A549 (cell line): ENCODE measurements around the gene ATP2C2. TPM values are rescaled to one million over a fixed set of nuclear protein-coding genes. Genes with fewer than 3 reads are reported as not detected.

Experiments used
- ATAC-seq, 2 experiments: fragments of 200-7000 bp in 1 of 2; fragments of >200 bp in 1 of 2; cut with Nextera tagmentation in 1 of 2; cut with Tn5 transposase in 1 of 2; 3 replicates each; pipeline versions ENCODE4 v1.8.0 to v1.9.1; 2018 to 2020; ENCODE audit warnings: mild to moderate bottlenecking in 1 of 2, moderate library complexity in 1 of 2
- CTCF ChIA-PET: fragments of 300-600 bp; sonication (Branson Sonifier 250); formaldehyde crosslinking; extraction: SDS; loops from one replicate; lab custom pipeline; 2021; ENCODE audit warnings: antibody characterized with exemption, inconsistent platforms; lab: Yijun Ruan, JAX
- POLR2A ChIA-PET: fragments of 350-600 bp; formaldehyde crosslinking; extraction: SDS; loops from one replicate; lab custom pipeline; 2021; ENCODE audit warnings: antibody characterized with exemption, inconsistent platforms; lab: Yijun Ruan, JAX
- DNase-seq, 2 experiments: peaks; one replicate each; pipeline versions ENCODE4 v3.0.0 to v3.0.0-alpha.2; 2011 to 2016; ENCODE audit warnings: low read depth in 1 of 2, low spot score in 1 of 2
- FAIRE-seq: peaks from 2 replicates; lab custom pipeline; 2011; peaks lifted over from hg19 to GRCh38; lab: Jason Lieb, UNC
- H3K27ac ChIP-seq, 2 experiments: fragments of >200 bp; sonication (Bioruptor Twin); formaldehyde crosslinking; 3 replicates each; pipeline ENCODE4 v1.5.1; 2016 to 2017
- H3K4me1 ChIP-seq: fragments of >200 bp; sonication (Bioruptor Twin); formaldehyde crosslinking; 3 replicates; pipeline ENCODE4 v1.6.1; 2016
- H3K4me2 ChIP-seq: fragments of >200 bp; sonication (Bioruptor Twin); formaldehyde crosslinking; 3 replicates; pipeline ENCODE4 v1.6.1; 2016
- H3K4me3 ChIP-seq: fragments of >200 bp; sonication (Bioruptor Twin); formaldehyde crosslinking; 3 replicates; pipeline ENCODE4 v1.5.1; 2016
- H3K9me3 ChIP-seq: fragments of >200 bp; sonication (Bioruptor Twin); formaldehyde crosslinking; 3 replicates; pipeline ENCODE4 v1.6.1; 2016
- BCL3 ChIP-seq: fragments of >200 bp; sonication (Bioruptor Twin); formaldehyde crosslinking; IDR thresholded peaks from 3 replicates; pipeline ENCODE4 v1.6.1; 2016
- CBX2 ChIP-seq: fragments of 200-600 bp; sonication (generic); IDR thresholded peaks from 2 replicates; pipeline ENCODE4 v1.6.1; 2016; ENCODE audit warnings: low read depth, mild to moderate bottlenecking, borderline replicate concordance
- CEBPB ChIP-seq, 2 experiments: fragments of >200 bp in 1 of 2; sonication (Bioruptor Twin) in 1 of 2; formaldehyde crosslinking in 1 of 2; IDR thresholded peaks; 2 replicates each; pipeline ENCODE4 v1.6.1; 2012 to 2016
- CHD4 ChIP-seq: fragments of 200-600 bp; sonication (generic); IDR thresholded peaks from 2 replicates; pipeline ENCODE4 v1.6.1; 2016; ENCODE audit warnings: antibody characterized with exemption, mild to moderate bottlenecking, borderline replicate concordance
- CTCF ChIP-seq: fragments of >200 bp; sonication (Bioruptor Twin); formaldehyde crosslinking; IDR thresholded peaks from 3 replicates; pipeline ENCODE4 v1.5.1; 2016
- E2F6 ChIP-seq: IDR thresholded peaks from 2 replicates; pipeline ENCODE4 v1.6.1; 2012; ENCODE audit warnings: low read depth, borderline replicate concordance
- ELK1 ChIP-seq: fragments of 150-350 bp; IDR thresholded peaks from 2 replicates; pipeline ENCODE4 v1.6.1; 2014; ENCODE audit warnings: low read depth, mild to moderate bottlenecking, low read length
- FOXS1 ChIP-seq: fragments of 250-450 bp; sonication (Bioruptor Pico); IDR thresholded peaks from 2 replicates; pipeline ENCODE4 v1.5.0; 2020; ENCODE audit warnings: mild to moderate bottlenecking, moderate library complexity
- GATA3 ChIP-seq: IDR thresholded peaks from 2 replicates; pipeline ENCODE4 v1.6.1; 2012; ENCODE audit warnings: borderline replicate concordance
- JUNB ChIP-seq: fragments of >200 bp; sonication (Bioruptor Twin); formaldehyde crosslinking; IDR thresholded peaks from 2 replicates; pipeline ENCODE4 v1.6.1; 2016
- MAFK ChIP-seq: fragments of 450-650 bp; IDR thresholded peaks from 2 replicates; pipeline ENCODE4 v1.6.1; 2014; ENCODE audit not compliant: partially characterized antibody
- MAX ChIP-seq: IDR thresholded peaks from 2 replicates; pipeline ENCODE4 v1.6.1; 2012
- MAZ ChIP-seq: fragments of 150-350 bp; IDR thresholded peaks from 2 replicates; pipeline ENCODE4 v1.6.1; 2014; ENCODE audit warnings: antibody characterized with exemption, low read depth, low read length, borderline replicate concordance
- MYC ChIP-seq: IDR thresholded peaks from 2 replicates; pipeline ENCODE4 v1.6.1; 2012; ENCODE audit warnings: mild to moderate bottlenecking, inconsistent platforms, low read length, improper control_type of control experiment, borderline replicate concordance
- PHF8 ChIP-seq: fragments of 200-600 bp; sonication (generic); IDR thresholded peaks from 2 replicates; pipeline ENCODE4 v1.6.1; 2016; ENCODE audit warnings: low read depth, mild to moderate bottlenecking, antibody characterized with exemption, moderate library complexity, borderline replicate concordance
- POLR2AphosphoS2 ChIP-seq: conservative IDR thresholded peaks from 2 replicates; pipeline ENCODE4 v1.6.1; 2012; ENCODE audit warnings: low read length, improper control_type of control experiment, inconsistent platforms
- TP53 ChIP-seq: fragments of 250-450 bp; sonication (Bioruptor Pico); IDR thresholded peaks from 2 replicates; pipeline ENCODE4 v1.5.0; 2021; ENCODE audit warnings: mild to moderate bottlenecking, moderate library complexity
- ZNF302 ChIP-seq: fragments of 250-450 bp; sonication (Bioruptor Pico); IDR thresholded peaks from 2 replicates; pipeline ENCODE4 v1.9.0; 2021; ENCODE audit warnings: inconsistent platforms, mild to moderate bottlenecking, moderate library complexity
- ZSCAN20 ChIP-seq: fragments of 250-450 bp; sonication (Bioruptor Pico); IDR thresholded peaks from 2 replicates; pipeline ENCODE4 v1.8.0; 2022; ENCODE audit warnings: mild to moderate bottlenecking, moderate library complexity
- WGBS: methylation state at CpG from one replicate; pipeline ENCODE4 v1.1.6; 2017; ENCODE audit errors: missing lambda C conversion rate; 5-methylcytosine and 5-hydroxymethylcytosine counted together
- polyA plus RNA-seq, 4 experiments: library from polyadenylated mRNA; depleted of rRNA in 3 of 4; stranded (reverse); fragments of >200 nt; fragmentation: RNase III in 1 of 4; extraction: RNeasy Plus Mini Kit Qiagen cat#74134 plus additional on column Dnase treatment in 1 of 4; gene quantifications; 2 replicates in 3 of 4; 3 replicates in 1 of 4; pipeline ENCODE4 v1.2.3, GENCODE V29; 2011 to 2017
- TF ChIP-seq, protein P1 (sequence below): fragments of >200 bp; sonication (Bioruptor Twin); formaldehyde crosslinking; IDR thresholded peaks from 2 replicates; pipeline ENCODE4 v1.6.1; 2016
- TF ChIP-seq, protein P2 (sequence below): fragments of 450-650 bp; IDR thresholded peaks from 2 replicates; pipeline ENCODE4 v1.6.1; 2014; ENCODE audit warnings: antibody characterized with exemption

Gene ATP2C2
- polyA plus RNA-seq, 2 of the 4 experiments (the other 2 are of a cell fraction): 0.14 to 0.17 TPM

GRCh38 chr16:84323606-84324005 lies 44.7 kb upstream of the ATP2C2 start:
- H3K4me1 ChIP-seq: no peaks in the 10 kb centered on the region
- H3K4me2 ChIP-seq: no peak overlapping the region
- ATAC-seq (no peak), FAIRE-seq (no peak), DNase-seq (no peak)
- H3K27ac ChIP-seq: no peak overlapping the region
- POLR2A ChIA-PET: no interaction called here
- H3K4me3 ChIP-seq: no peak overlapping the region
- CTCF ChIA-PET: no interaction called here
- WGBS: 12% methylated on average over 5 of the region's 7 CpGs
- peaks cover 24% of the 10 kb centered on the region for H3K9me3 ChIP-seq
- TF ChIP-seq CEBPB (IDR thresholded peaks at IDR 0.05): no peak

DNA sequence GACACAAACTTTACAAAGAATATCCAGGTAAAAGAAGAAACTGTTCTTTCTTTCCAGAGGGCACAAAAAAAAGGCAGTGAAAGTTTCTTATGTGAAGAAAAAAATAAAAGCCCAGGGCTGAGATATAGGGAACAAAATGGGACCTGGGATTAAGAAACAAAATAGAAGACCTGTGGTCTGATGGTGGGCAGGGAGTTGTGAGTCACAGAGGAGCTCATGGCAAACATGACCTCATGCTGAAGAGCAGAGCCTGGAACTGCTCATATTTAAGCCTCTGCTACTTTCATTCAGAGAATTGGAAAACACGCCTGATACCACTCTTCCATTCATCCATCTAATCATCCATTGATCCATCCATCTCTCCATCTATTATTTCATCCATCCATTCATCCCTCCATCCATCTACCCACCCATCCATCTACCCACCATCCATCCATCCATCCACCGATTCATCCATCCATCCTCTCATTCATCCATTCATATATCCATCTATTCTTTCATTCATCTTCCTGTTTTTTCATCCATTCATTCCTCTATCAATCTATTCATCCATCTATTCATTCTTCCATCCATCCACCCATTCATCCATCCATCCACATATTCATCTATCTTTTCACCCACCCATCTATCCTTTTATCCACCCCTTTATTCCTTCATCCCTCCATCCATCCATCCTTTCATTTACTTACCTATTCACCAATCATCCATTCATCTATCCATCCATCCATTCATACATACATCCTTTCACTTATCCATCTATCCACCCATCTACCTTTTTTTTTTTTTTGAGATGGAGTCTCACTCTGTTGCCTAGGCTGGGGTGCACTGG lies 43.7 kb upstream of the ATP2C2 start:
- WGBS: 12% methylated on average over 2 of the region's 2 CpGs
- DNase-seq: no peak
- POLR2A ChIA-PET: no interaction called here
- ATAC-seq: no peak
- H3K9me3 ChIP-seq: peaks cover 23% of the 10 kb centered on the region
- H3K4me3 ChIP-seq: no peak overlapping the region
- CTCF ChIA-PET: no interaction called here
- H3K4me1 ChIP-seq: no peaks in the 10 kb centered on the region
- no peak overlapping the region for H3K4me2 ChIP-seq
- TF ChIP-seq E2F6 (no peak), JUNB (no peak), PHF8 (no peak), CTCF (no peak), ELK1 (no peak), TP53 (CRISPR knock-in tag) (no peak), MAX (no peak), CBX2 (no peak), ZSCAN20 (CRISPR knock-in tag) (no peak), POLR2AphosphoS2 (no peak)
- TF ChIP-seq, protein P1, sequence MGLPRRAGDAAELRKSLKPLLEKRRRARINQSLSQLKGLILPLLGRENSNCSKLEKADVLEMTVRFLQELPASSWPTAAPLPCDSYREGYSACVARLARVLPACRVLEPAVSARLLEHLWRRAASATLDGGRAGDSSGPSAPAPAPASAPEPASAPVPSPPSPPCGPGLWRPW: no peak
- no peak for FAIRE-seq
- H3K27ac ChIP-seq: no peak overlapping the region

- ChIA-PET CTCF (interaction anchor here (0.6 to 1.8 kb wide), 2 partner anchors 18 to 112 kb away, joined by 3 to 5 read pairs; no protein-coding TSS in a partner anchor), POLR2A (no interaction called here)
- DNase-seq (no peak), ATAC-seq (no peak), FAIRE-seq (no peak)
- peaks cover 23% of the 10 kb centered on the region for H3K9me3 ChIP-seq
- no peaks in the 10 kb centered on the region for H3K4me1 ChIP-seq
- WGBS: 23% methylated on average over 2 of the region's 2 CpGs
- no peak overlapping the region for H3K27ac ChIP-seq
- H3K4me3 ChIP-seq: no peak overlapping the region
- no peak overlapping the region for H3K4me2 ChIP-seq
- TF ChIP-seq CEBPB (IDR thresholded peaks at IDR 0.05) (no peak), ZSCAN20 (CRISPR knock-in tag) (no peak), CTCF (no peak), CHD4 (no peak), MAFK (no peak), BCL3 (no peak), ZNF302 (no peak), MYC (no peak), FOXS1 (no peak), JUNB (no peak), CBX2 (no peak), MAZ (no peak), GATA3 (no peak), E2F6 (no peak)
- TF ChIP-seq, protein P2, sequence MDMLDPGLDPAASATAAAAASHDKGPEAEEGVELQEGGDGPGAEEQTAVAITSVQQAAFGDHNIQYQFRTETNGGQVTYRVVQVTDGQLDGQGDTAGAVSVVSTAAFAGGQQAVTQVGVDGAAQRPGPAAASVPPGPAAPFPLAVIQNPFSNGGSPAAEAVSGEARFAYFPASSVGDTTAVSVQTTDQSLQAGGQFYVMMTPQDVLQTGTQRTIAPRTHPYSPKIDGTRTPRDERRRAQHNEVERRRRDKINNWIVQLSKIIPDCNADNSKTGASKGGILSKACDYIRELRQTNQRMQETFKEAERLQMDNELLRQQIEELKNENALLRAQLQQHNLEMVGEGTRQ: no peak
These were observed 41.8 kb upstream of the ATP2C2 start for GRCh38 chr16:84326545-84326944.
